Fibroblast of skin of abdomen (primary cell): Measurements from ENCODE around the gene PRKAR1B. TPM values are rescaled to one million over a fixed set of nuclear protein-coding genes. Genes with fewer than 3 reads are reported as not detected.
A peak's percentile ranks its signal among the peaks of the same experiment; 100 is the strongest.

ENCODE experiments used
- DNase-seq: peaks from one replicate; pipeline ENCODE4 v3.0.0-alpha.2; 2013
- polyA plus RNA-seq, 2 experiments: library from polyadenylated mRNA; unstranded; fragments of 120-200 nt; gene quantifications; one replicate each; pipeline ENCODE4 v1.2.1, GENCODE V29; 2013; ENCODE audit not compliant: insufficient read length in 2 of 2

The PRKAR1B gene
- polyA plus RNA-seq (2013, experiment 1 of 2; ENCODE audit: insufficient read length), result 19.4 TPM
- 21.0 TPM for polyA plus RNA-seq (2013, experiment 2 of 2; ENCODE audit: insufficient read length)

DNA sequence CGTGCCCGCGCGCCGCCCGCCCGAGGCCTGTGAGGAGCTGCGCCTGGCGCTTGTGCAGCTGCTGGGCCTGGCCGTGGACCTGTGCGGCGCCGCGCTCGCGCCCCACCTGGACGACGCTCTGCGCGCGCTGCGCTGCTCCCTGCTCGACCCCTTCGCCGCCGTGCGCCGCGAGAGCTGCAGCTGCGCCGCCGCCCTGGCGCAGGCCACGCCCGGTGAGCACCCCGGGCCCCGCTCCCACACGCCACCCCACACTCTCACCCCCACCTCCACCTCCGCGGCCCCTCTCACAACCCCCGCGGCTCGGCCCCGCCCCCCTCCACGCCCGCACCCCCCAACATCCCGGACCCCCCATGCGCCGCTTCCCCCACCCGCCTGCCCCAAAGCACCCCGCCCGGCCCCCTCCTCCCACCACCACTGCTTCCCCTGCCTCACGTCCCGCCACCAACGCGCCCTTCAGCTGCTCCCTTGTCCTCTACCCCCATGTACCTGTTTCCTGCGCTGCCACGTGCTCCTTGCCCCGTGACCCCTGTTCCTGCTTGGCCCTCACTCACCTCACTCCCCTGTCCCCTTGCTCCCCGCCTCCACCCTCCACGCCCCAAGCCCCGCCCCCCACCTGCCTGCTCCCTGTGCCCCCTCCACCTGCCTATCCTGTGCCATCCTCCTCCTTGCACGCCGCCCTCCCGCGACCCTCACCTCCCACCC lies at the start of gene PRKAR1B:
Gene PRKAR1B (minus strand): TSS at position 178 of the 702 bp plus-strand sequence. CDS start 15,776 bp downstream, outside the sequence.
- DNase-seq, result peak; percentile 16

- DNase-seq, result no peak
These were observed 49.3 kb upstream of the PRKAR1B start for GRCh38 chr7:776381-776780.

DNA sequence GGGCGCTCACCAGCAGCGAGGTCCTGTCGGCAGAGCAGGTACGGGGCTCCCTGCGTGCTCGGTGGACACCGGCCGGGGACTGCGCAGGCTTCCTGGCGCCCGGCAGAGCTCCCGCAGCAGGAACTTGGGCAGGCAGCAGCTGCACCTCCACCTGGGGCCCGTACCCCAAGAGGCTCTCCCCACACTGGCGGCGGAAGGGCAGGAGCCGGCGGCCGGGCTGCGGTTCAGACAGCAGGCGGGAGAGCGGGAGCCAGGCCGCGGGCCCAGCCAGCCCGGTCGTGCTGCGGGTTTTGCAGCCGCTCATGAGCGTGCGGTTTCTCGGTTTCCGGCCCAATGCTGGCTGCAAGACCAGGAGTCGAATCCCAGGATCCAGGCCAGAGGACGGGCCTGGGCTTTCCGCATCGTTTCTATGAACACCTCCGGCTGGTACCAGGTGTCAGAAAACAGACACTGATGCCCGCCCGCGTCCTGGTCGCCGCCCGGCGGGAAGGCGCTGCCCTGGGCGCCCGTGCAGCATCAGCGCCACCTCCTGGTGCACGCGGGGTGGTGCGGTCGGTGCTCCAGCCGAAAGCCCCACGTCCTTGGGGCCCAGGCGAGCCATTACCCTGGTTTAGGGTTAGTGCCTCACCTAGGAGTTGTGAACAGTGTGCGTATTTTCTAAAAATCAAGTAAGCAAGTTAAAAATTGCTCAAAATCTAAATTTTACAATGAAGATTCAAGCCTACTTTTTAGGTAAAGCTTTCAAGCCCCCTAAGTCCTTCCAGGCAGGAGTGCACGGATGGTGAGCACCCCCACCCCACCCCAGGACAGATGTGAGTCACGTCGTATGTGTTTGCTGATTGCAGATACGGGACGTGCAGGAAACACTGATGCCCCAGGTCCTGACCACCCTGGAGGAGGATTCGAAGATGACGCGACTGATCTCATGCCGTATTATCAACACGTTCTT lies 47.4 kb upstream of the PRKAR1B start:
- DNase-seq, result peak; percentile 27

DNA sequence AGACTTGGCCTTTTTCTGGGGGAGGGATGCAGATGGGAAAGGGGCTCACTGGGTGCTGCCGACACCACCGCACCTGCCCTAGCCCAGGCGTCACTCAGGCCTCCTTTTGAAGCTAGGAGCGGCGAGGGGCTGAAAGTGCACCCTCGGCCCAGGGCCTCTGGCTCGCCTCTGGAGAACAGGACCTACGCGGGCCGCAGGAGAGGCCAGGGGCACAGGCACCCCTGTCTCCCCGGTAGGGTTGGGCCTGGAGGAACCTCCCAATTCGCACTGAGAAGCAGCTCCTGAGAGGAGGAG lies 46.5 kb upstream of the PRKAR1B start:
- no peak for DNase-seq

DNA sequence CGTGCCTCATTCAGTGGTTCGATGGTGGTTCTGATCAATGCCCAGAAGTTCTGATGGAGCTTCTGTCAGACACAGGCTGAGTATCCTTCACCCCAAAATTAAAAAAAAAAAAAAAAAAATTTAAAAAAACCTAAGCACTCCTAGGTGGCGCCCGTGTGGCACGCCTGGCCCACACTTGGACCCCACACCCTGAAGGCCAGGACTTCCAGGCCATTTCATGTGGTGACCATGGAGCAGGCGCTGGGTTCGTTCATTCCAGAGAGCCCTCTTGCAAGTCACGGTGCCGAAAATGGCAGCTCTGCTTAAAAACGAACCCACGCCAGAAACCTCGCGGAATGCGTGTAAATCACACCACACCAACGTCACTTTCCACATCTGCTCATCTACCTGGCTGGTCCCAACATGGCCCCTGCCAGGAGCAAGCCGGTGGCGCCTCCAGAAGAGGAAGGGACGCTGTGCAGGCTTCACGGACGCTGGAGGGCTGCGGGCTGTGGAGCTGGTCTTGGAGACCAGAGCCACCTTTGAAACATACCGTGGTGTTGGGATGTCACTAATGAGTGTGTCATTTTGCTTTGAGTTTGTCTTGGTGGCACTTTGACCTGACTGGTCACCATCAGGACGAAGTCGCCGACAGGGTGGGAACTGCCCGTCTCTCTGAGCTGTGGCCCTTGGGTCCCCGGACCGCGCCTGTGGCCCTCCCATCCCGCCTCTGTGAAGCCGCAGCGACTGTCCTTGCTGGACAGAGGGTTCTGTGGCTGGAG lies 46.0 kb upstream of the PRKAR1B start:
- DNase-seq, result no peak

DNA sequence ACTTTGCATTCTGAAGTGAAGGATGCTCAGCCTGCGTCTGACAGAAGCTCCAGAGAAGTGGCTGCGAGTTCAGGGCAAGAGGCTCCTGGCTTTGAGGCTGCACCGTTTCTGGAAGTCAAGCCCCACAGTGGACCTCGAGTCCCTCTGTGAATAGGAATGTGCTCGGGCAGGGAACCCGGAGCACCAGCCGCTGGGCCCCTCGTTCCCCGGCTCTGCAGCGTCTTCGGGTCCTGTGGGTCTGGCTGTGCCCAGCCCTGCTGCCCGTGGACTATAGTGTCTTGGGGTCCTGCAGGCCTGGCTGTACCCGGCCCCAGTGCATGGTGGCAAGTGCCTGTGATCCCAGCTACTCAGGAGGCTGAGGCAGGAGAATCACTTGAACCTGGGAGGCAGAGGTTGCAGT lies 45.3 kb upstream of the PRKAR1B start:
- no peak for DNase-seq

GRCh38 chr7:772005-772294 lies 44.9 kb upstream of the PRKAR1B start:
- no peak for DNase-seq

DNA sequence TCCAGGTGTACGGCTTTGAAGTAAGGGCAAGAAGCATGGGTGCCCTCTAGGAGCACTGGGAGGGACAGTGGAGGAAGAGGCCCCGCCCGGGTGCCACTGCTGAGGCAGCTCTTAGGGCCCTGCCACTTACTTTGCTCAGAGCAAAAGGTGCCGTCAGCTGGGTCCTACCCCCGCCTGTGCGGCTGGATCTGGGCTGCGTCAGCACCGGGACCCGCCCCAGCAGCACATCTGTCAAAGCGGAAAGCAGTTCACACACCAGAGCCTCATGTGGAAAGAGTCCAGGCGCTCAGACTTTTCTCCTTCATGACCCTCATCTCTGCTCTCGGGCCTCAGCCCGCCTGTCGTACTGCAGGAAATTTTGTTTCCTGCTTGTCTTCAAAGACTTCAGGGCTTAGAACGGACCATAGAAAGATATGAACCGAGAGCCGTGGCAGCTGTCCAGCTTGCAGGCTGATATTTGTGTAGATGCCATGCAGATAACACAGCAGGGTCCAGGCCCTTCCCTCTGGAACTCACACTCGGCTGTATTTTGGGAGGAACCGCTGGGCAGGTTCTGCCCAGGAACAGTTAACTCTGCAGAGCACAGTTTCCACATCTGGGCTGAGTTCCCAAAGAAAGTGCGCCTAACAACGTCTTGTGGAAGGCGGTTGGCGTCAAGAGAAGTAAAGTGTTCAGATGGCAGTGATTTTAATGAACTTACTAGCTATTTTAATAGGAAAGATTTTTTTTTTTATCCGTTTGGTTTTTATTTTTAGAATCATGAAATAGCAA lies 44.3 kb upstream of the PRKAR1B start:
- peak; percentile 21 for DNase-seq

GRCh38 chr7:770741-771166 lies 43.7 kb upstream of the PRKAR1B start:
- DNase-seq, result no peak

- DNase-seq, result no peak
These were observed 43.3 kb upstream of the PRKAR1B start for GRCh38 chr7:770336-770735.

DNA sequence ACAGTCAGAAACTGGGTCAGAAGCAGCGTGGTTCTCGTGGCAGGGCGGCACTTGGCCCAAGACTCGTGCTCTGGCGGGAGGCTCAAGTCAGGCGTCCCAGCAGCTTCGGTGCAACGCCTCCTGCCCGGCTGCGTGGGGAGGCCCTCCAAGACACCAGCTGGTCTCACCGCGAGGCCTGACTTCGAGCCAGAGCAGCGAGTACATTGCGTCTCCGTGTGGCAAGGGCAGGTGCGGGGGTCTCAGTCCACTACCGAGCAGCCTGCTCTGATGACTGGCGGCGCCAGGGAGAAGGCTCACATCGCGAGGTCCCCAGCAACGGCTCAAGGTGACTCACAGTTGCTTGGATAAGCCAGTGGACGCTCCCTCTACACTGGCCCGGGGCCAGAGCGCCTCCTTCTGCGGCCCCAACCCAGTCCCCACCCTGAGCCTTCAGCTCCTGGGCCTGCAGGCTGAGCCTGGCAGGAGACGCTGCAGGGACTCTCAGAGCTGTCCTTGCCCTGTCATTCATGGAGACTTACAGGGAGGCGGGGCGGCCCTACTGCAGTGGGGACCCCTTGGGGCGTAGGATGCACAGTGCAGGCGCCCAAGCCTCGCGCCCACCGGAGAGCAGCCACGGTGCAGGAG lies 41.9 kb upstream of the PRKAR1B start:
- no peak for DNase-seq

DNA sequence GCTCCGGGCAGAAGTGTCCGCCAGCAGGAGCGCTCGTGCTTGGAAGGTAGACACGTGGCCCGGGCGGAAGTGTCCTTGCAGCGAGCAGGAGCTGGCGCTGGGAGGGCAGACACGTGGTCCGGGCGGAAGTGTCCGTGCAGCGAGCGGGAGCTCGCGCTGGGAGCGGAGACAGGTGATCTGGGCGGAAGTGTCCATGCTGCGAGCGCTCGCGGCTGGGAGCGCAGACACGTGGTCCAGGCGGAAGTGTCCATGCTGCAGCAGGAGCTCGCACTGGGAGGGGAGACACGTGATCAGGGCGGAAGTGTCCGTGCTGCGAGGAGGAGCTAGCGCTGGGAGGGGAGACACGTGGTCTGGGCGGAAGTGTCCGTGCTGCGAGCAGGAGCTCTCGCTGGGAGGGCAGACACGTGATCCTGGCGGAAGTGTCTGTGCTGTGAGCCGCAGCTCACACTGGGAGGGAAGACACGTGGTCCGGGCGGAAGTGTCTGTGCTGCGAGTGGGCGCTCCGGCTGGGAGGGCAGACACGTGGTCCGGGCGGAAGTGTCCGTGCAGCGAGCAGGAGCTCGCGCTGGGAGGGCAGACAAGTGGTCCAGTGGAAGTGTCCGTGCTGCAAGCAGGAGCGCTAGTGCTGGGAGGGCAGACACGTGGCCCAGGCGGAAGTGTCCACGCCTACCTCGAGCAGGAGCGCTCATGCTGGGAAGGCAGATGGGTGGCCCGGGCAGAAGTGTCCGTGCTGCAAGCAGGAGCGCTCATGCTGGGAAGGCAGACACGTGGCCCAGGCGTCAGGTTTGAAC lies 41.1 kb upstream of the PRKAR1B start:
- peak; percentile 51 for DNase-seq

DNA sequence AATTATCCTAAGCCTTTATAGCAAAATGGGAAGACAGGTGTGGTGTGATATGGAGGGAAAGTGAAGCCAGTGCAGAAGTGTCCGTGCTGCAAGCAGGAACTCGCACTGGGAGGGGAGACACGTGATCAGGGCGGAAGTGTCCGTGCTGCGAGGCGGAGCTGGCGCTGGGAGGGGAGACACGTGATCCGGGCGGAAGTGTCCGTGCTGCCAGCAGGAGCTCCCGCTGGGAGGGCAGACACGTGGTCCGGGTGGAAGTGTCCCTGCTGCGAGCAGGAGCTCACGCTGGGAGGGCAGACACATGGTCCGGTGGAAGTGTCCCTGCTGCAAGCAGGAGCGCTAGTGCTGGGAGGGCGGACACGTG lies 40.5 kb upstream of the PRKAR1B start:
- DNase-seq, result peak; percentile 8

- no peak for DNase-seq
These were observed 38.3 kb upstream of the PRKAR1B start for GRCh38 chr7:765383-765782.

DNA sequence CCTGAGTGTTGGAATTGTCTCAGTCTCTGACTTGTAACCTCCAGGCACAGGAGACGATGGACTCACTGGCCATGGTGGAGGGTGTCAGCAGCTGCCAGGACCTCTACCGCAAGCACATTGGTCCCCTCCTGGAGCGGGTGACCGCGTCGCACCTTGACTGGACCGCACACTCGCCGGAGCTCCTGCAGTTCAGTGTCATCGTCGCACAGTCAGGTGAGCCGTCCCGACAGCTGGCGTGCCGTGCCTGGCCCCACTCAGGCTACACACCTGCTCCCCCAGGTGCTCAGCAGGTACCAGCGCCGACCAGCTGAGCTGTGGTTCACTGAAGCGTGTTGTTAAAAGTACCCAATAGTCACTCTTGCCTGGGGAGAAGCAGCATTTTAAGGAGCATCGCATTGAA lies 36.7 kb upstream of the PRKAR1B start:
- DNase-seq, result no peak

- DNase-seq, result no peak
These were observed 35.8 kb upstream of the PRKAR1B start for GRCh38 chr7:762885-763284.

DNA sequence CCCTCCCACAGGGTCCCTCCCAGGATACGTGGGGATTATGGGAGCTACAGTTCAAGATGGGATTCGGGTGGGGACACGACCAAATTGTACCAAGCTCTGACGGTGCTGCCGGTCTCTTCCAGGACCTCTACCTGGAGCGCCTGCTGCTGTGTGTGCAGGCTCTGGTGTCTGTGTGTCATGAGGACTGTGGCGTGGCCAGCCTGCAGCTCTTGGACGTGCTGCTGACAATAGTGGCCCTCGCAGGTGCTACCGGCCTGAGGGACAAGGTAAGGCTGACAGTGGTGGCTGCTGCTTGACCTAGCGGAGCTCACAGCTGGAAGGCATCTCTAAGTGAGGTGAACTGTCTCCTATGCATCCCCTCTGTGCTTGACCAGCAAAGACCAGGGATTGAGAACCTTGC lies 34.5 kb upstream of the PRKAR1B start:
- no peak for DNase-seq

DNA sequence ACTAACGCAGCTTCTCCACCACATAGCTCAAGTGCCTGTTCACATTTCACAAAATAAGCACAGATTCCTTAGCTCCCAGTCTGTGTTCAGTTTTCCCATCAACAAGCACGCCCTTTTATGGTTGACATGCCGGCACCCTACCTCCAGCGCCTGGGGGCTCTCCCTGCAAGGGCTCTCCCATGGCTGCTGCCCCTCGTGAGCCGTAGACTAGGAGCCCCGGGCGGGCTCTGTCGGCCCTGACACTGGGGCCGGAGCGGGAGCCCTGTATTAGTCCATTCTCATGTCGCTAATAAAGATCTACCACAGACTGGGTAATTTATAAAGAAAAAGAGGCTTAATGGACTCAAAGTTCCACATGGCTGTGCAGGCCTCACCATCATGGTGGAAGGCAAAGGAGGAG lies 34.0 kb upstream of the PRKAR1B start:
- DNase-seq, result no peak

DNA sequence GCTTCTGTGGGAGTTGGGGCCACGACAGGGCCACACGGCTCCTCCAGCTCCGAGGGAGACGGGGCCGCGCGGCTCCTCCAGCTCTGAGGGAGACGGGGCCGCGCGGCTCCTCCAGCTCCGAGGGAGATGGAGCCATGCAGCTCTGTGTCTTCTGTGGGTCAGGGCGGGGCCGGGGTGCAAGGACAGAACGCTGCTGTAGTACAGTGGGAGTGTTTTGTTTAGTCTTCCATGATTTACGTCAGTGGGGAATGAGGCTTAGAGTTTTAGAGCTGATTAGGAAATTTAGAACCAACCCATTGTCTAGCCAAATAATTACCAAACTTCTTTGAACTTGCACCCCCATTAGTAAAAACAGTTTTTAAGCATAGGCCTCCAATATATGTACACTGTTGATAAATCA lies 32.9 kb upstream of the PRKAR1B start:
- no peak for DNase-seq

- DNase-seq, result no peak
These were observed 32.5 kb upstream of the PRKAR1B start for GRCh38 chr7:759569-759968.

GRCh38 chr7:757741-758163 lies 30.7 kb upstream of the PRKAR1B start:
- no peak for DNase-seq
